ENCODE data around the gene AADACL4. TPM values are rescaled to one million over a fixed set of nuclear protein-coding genes. Genes with fewer than 3 reads are reported as not detected.

Gene AADACL4
- total RNA-seq, 2 experiments from 2014 or later, result not detected

DNA sequence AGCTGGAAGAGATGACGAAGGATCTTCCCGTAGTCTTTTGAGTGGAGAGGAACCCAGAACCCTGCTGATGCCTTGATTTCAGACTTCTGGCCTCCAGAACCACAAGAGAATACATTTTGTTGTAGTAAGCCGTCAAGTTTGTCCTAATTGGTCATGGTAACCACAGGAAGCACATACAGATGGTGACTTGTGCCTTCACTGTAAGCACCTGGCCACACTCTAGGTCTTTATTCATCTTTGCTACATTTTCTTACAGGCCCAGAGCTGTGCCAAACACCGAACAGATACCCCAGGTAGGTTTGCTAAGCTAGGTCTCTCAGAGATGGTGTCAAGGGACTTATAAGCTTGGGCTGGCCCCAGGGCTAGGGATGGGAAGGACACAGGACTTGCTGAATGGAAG is 30.7 kb upstream of the AADACL4 start:
- H3K4me1 Mint-ChIP-seq, result peaks cover 47% of the 10 kb centered on the region
- intact Hi-C loops (cut with DNase I, micrococcal nuclease), result no loop called here
- H3K36me3 Mint-ChIP-seq (ENCODE audit: low read depth), result peaks cover 48% of the 10 kb centered on the region
- ChIA-PET CTCF (interaction anchor here (0.9 kb wide), 1 partner anchor 141 kb away, joined by 4 read pairs; no protein-coding TSS in a partner anchor), POLR2A (no interaction called here)
- DNase-seq (no peak), ATAC-seq (no peak)
- no peaks in the 10 kb centered on the region for H3K27me3 Mint-ChIP-seq
- no peak overlapping the region for H3K27ac Mint-ChIP-seq
- H3K9me3 Mint-ChIP-seq (ENCODE audit: low read depth), result no peaks in the 10 kb centered on the region
- no peak overlapping the region for H3K4me3 Mint-ChIP-seq

DNA sequence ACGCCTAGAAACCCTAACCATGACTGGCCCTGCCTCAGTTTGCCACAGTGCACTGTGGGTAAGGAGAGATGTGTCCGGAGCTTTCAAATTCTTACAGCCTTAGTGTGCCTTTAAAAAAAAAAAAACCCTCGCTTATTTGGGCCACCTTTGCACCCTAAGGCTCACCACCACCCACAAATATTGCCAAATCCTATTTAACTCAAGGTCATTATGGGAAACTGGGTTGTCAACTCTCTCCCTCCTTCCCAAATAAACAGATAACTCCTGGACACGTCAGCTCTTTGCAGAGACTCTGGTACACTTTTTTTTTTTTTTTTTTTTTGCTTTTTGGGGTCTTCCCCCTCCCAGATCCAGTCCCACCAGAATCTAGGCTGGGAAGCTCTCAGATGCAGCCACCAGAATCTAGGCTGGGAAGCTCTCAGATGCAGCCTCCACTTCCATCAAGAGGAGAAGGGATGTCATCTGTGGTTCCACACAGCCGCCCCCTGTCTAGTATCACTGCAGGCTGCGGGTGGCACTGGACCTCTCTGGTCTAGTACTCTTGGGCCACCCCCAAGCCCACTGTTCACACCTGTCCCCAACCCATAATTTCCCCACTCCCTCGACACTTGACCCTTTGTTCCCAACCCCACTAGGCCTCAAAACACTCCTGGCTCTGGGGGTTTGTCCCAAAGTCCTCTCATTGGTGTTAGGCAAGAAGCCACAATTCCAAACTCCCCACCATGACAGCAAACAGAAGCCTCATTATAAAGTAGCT is 29.3 kb upstream of the AADACL4 start:
- no peak overlapping the region for H3K27ac Mint-ChIP-seq
- H3K4me3 Mint-ChIP-seq, result peak overlapping the region; percentile 95
- H3K36me3 Mint-ChIP-seq (ENCODE audit: low read depth), result peaks cover 34% of the 10 kb centered on the region

DNA sequence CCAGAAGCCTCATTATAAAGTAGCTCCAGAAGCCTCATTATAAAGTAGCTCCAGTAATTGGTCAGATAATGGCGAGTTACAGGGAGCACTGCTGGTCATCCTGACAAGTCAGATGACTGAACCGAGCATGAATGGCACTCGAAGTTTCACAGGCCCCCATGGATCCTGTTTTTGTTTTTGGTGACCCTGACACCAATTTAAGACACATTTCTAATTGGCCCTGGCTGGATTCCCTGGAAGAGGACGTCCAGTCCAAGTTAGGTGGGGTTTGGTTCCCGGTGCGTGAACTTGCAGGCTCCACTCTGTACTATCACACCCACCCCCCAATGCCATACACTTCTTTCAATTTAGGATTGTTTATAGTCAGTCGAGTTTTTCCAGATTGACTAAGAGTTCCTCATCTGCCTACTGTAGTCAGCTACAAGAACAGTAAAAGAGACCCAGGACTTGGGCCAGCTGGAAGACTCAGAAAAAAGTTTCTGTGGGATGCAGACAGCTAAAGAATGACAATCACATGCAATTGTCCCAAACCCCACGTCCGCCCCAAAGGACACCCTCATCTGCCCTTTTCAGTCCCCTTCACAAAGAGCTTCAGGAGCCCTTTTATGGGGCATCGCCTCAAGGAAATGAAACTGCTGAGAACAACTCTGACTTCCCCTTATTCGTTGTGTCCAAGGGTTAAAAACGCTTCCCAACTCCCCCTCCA is 28.6 kb upstream of the AADACL4 start:
- Mint-ChIP-seq H3K4me3 (peak overlapping the region; percentile 95), H3K9me3 (ENCODE audit: low read depth) (no peaks in the 10 kb centered on the region), H3K27ac (peak overlapping the region; percentile 80), H3K4me1 (peaks cover 58% of the 10 kb centered on the region), H3K36me3 (ENCODE audit: low read depth) (peaks cover 31% of the 10 kb centered on the region), H3K27me3 (no peaks in the 10 kb centered on the region)
- ChIA-PET CTCF (interaction anchor here (0.6 to 6.5 kb wide), 8 partner anchors 12 to 591 kb away, joined by 3 to 68 read pairs (median 3); no protein-coding TSS in a partner anchor), POLR2A (interaction anchor here (0.5 to 0.6 kb wide), 2 partner anchors 9 to 105 kb away, joined by 4 read pairs; no protein-coding TSS in a partner anchor)
- ATAC-seq (no peak), DNase-seq (no peak)
- intact Hi-C loops (cut with DNase I, micrococcal nuclease), result loop anchor here (5.0 kb wide), 3 partner anchors 318 to 548 kb away; partner anchors contain the start of gene VPS13D (in 1 of the 2)

More for the DNA sequence above, 29.3 kb upstream of the AADACL4 start:
- Mint-ChIP-seq H3K27me3 (no peaks in the 10 kb centered on the region), H3K9me3 (ENCODE audit: low read depth) (no peaks in the 10 kb centered on the region), H3K4me1 (peaks cover 53% of the 10 kb centered on the region)
- ChIA-PET CTCF (interaction anchor here (0.6 to 6.5 kb wide), 6 partner anchors 11 to 591 kb away, joined by 3 to 68 read pairs (median 3); no protein-coding TSS in a partner anchor), POLR2A (interaction anchor here (0.5 to 0.6 kb wide), 3 partner anchors 8 to 271 kb away, joined by 4 to 13 read pairs (median 4); no protein-coding TSS in a partner anchor)
- intact Hi-C loops (cut with DNase I, micrococcal nuclease), result loop anchor here (5.0 kb wide), 3 partner anchors 317 to 547 kb away; partner anchors contain the start of gene VPS13D (in 1 of the 2)
- DNase-seq, result no peak
- ATAC-seq, result no peak

DNA sequence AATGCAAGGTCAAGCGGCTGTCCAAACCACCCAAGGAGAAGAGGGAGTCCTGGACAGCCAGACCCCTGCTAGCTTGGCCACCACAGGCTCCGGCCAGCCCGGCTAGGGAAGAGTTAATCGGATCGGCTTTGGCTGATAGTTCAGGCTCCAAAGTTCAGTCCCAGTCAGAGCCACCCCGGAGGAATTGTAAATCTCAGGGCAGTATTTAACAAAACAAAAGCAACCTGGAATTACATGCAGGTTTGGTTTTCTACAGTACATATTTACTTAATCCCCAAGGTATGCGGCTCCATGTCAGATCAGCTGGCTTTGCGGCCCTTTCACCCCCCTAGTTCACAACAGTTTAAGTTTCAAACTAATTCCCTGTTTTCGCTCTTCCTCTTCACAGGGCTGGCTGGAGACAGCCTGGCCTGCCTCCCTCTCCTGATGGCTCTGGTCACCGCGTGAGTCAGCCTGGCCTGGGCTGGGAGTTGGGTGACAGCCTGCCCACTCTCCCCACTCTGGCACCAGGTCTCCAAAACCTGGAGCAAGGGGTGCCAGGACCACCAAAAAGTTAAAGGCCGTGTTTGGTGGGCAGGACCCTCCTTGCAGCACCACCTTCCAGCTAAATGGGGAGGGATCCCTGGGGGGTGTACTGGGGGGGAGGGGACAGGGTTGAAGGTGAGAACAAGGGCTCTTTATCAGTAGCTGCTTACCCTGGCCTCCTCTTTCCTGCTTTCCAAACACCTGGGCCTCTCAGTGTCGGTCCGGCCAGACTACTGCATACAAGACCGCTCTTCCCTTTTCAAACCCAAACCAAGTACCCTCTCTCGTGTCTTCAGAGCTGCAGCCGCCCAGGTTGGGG is 27.8 kb upstream of the AADACL4 start:
- ChIA-PET CTCF (interaction anchor here (0.6 to 6.5 kb wide), 10 partner anchors 13 to 369 kb away, joined by 3 to 68 read pairs (median 4); no protein-coding TSS in a partner anchor), POLR2A (interaction anchor here (3.5 kb wide), 1 partner anchor 707 kb away, joined by 13 read pairs; no protein-coding TSS in a partner anchor)
- ATAC-seq (no peak), DNase-seq (peak; percentile 38)
- intact Hi-C loops (cut with DNase I, micrococcal nuclease), result loop anchor here (5.0 kb wide), 3 partner anchors 319 to 549 kb away; partner anchors contain the start of gene VPS13D (in 1 of the 2)
- Mint-ChIP-seq H3K27me3 (no peaks in the 10 kb centered on the region), H3K4me3 (peak overlapping the region; percentile 95), H3K9me3 (ENCODE audit: low read depth) (no peaks in the 10 kb centered on the region), H3K4me1 (peaks cover 59% of the 10 kb centered on the region), H3K36me3 (ENCODE audit: low read depth) (peaks cover 24% of the 10 kb centered on the region), H3K27ac (peak overlapping the region; percentile 80)

DNA sequence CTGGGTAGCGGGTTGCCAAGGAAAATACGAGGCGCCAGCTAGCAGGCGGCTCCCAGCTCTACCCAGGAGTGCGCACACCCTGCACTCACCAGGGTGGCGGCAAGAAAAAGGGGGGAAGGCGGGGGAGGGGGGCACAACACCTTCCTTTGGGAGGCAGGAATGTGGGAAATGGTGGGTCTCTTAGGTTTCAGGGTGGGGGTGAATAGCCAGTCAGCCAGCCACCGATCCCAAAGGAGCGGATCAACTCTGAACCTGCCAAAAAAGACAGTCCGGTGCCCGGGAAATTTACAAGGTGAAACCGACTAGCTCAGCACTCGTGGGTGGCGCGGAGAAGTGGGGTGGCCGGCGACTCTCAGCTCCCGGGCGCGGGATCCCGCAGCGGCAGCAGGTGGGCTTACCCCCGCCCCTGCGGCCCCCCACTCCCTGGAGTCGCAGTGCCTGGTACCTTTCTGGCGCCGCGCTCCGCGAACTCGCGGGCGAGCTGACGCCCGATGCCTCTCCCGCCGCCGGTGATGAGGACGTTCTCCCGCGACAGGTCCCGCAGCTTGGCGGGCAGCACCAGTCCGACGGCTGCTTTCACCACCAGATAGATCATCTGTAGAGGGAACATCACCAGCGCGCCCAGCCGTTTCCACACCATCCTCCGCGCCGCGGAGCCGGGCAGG is 27.0 kb upstream of the AADACL4 start:
- peaks cover 59% of the 10 kb centered on the region for H3K4me1 Mint-ChIP-seq
- H3K36me3 Mint-ChIP-seq (ENCODE audit: low read depth), result peaks cover 21% of the 10 kb centered on the region
- H3K27ac Mint-ChIP-seq, result peak overlapping the region; percentile 91
- intact Hi-C loops (cut with DNase I, micrococcal nuclease), result loop anchor here (5.0 kb wide), 3 partner anchors 320 to 550 kb away; partner anchors contain the start of gene VPS13D (in 1 of the 2)
- POLR2A ChIA-PET, result interaction anchor here (3.5 kb wide), 1 partner anchor 708 kb away, joined by 13 read pairs; no protein-coding TSS in a partner anchor
- peak; percentile 65 for DNase-seq
- no peaks in the 10 kb centered on the region for H3K9me3 Mint-ChIP-seq (ENCODE audit: low read depth)
- H3K27me3 Mint-ChIP-seq, result no peaks in the 10 kb centered on the region
- H3K4me3 Mint-ChIP-seq, result peak overlapping the region; percentile 95
- CTCF ChIA-PET, result interaction anchor here (0.8 to 6.5 kb wide), 7 partner anchors 13 to 342 kb away, joined by 3 to 68 read pairs (median 4); no protein-coding TSS in a partner anchor
- no peak for ATAC-seq

DNA sequence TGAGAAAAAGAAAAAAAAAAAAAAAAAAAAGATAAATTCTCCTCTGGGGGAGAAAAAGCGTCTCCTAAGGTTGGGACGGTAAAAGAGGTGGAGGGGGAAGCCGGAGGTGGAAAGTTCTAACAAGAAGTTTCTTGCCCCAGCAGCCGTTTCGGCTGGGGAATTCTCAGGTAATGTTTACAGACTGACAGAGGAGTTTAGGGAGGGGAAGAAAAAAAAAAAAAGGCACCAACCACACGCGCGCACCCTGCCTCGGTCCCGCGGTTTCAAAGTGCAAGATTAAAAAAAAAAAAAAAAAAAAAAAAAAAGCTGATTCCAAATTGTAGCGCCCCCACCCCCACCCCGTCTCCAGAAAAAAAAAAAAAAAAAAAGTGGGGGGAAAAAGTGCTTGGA is 26.4 kb upstream of the AADACL4 start:
- intact Hi-C loops (cut with DNase I, micrococcal nuclease), result loop anchor here (5.0 kb wide), 3 partner anchors 320 to 550 kb away; partner anchors contain the start of gene VPS13D (in 1 of the 2)
- ChIA-PET POLR2A (interaction anchor here (0.6 to 3.5 kb wide), 5 partner anchors 22 to 708 kb away, joined by 3 to 13 read pairs (median 5); no protein-coding TSS in a partner anchor), CTCF (interaction anchor here (0.7 to 6.5 kb wide), 5 partner anchors 14 to 342 kb away, joined by 3 to 68 read pairs (median 7); no protein-coding TSS in a partner anchor)
- H3K27me3 Mint-ChIP-seq, result no peaks in the 10 kb centered on the region
- DNase-seq (peak; percentile 58), ATAC-seq (no peak)
- no peaks in the 10 kb centered on the region for H3K9me3 Mint-ChIP-seq (ENCODE audit: low read depth)
- peaks cover 16% of the 10 kb centered on the region for H3K36me3 Mint-ChIP-seq (ENCODE audit: low read depth)
- H3K4me1 Mint-ChIP-seq, result peaks cover 54% of the 10 kb centered on the region
- peak overlapping the region; percentile 91 for H3K27ac Mint-ChIP-seq
- peak overlapping the region; percentile 95 for H3K4me3 Mint-ChIP-seq

DNA sequence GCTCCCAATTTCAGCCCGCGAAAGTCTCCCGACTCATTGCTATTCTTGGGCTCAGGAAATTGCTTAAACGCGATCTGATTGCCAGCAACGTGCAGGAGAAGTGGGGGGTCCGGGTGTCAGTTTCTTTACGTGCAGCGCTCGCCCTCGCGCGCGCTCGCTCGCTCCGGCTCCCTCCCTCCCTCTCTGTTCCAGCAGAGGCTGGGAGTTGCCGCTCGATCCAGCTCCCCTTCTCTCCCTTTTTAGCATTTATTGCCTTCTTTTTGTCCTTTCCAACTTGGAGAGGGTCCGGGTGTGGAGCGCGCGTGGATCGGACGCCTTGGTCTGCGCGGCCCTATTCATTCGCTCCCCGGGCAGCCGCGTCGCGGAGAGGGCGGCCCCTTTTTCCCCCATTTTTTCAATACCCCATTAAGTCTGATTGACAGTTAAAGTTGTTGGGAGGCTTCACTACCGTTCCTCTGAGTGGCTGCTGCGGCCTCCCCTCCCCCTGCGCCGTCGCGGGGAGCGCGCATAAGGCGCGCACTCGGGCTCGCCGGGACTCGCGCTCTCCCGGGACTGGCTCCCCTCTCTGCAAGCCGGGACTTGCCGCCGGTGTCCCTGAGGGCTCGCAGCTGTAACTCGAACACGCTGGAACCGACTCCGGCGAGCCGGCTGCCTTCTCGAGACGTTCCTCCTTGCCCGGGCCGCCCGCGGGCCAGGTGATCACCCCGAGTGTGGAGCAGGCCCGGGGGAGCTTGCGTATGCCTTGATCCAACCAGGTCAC is 25.8 kb upstream of the AADACL4 start, which contains the start of gene DHRS3:
Gene DHRS3 (minus strand): TSS at position 310 of the 760 bp plus-strand sequence. CDS start 862 bp downstream, outside the sequence.
- intact Hi-C loops (cut with DNase I, micrococcal nuclease), result loop anchor here (1.0 to 5.0 kb wide), 10 partner anchors 99 to 551 kb away; partner anchors contain the start of gene VPS13D (in 1 of the 2)
- H3K27ac Mint-ChIP-seq, result peak within 1 kb of the TSS; percentile 92
- no peaks in the 10 kb centered on the region for H3K9me3 Mint-ChIP-seq (ENCODE audit: low read depth)
- POLR2A ChIA-PET, result interaction anchor here (0.6 to 3.5 kb wide), 6 partner anchors 23 to 709 kb away, joined by 3 to 13 read pairs (median 4); no protein-coding TSS in a partner anchor
- no peaks in the 10 kb centered on the region for H3K27me3 Mint-ChIP-seq
- CTCF ChIA-PET, result interaction anchor here (0.5 to 6.5 kb wide), 16 partner anchors 15 to 340 kb away, joined by 3 to 68 read pairs (median 4); no protein-coding TSS in a partner anchor
- peaks cover 12% of the 10 kb centered on the region for H3K36me3 Mint-ChIP-seq (ENCODE audit: low read depth)
- H3K4me1 Mint-ChIP-seq, result peaks cover 54% of the 10 kb centered on the region
- peak within 1 kb of the TSS; percentile 95 for H3K4me3 Mint-ChIP-seq
- peak; percentile 55 for ATAC-seq
- DNase-seq, result peak; percentile 83

DNA sequence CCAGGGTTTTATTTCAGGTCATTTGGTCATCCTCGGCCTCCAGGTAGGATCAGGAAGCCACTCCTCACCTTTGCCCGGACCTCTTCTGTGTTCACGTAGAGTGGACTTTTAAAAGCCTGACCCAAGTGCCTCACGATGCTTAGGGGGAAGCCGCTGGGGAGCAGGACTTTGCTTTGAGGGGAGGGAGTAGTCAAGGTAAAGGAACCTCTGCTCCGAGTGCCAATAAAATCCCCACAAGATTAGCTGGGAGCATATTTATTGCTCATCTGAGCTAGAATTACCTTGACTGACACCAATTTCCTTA is 25.3 kb upstream of the AADACL4 start:
- peaks cover 51% of the 10 kb centered on the region for H3K4me1 Mint-ChIP-seq
- ChIA-PET POLR2A (interaction anchor here (0.7 to 3.5 kb wide), 4 partner anchors 14 to 710 kb away, joined by 3 to 13 read pairs (median 4); no protein-coding TSS in a partner anchor), CTCF (interaction anchor here (0.5 to 6.5 kb wide), 21 partner anchors 15 to 343 kb away, joined by 3 to 68 read pairs (median 4); no protein-coding TSS in a partner anchor)
- H3K36me3 Mint-ChIP-seq (ENCODE audit: low read depth), result peaks cover 10% of the 10 kb centered on the region
- peak overlapping the region; percentile 95 for H3K4me3 Mint-ChIP-seq
- H3K27ac Mint-ChIP-seq, result peak overlapping the region; percentile 92
- H3K9me3 Mint-ChIP-seq (ENCODE audit: low read depth), result no peaks in the 10 kb centered on the region
- H3K27me3 Mint-ChIP-seq, result no peaks in the 10 kb centered on the region
- intact Hi-C loops (cut with DNase I, micrococcal nuclease), result loop anchor here (1.0 to 5.0 kb wide), 10 partner anchors 100 to 551 kb away; partner anchors contain the start of gene VPS13D (in 1 of the 2)
- peak; percentile 0 for ATAC-seq
- DNase-seq, result no peak
